Sigmoid colon (tissue), 7 donors: ENCODE results near the gene BANF2. TPM values are rescaled to one million over a fixed set of nuclear protein-coding genes. Genes with fewer than 3 reads are reported as not detected.

Source experiments
- DNase-seq: peaks from one replicate; pipeline ENCODE4 v3.0.0-alpha.2; 2019
- H3K27ac ChIP-seq, 4 donors: fragments of 200-600 bp; sonication (generic); one replicate each; pipeline ENCODE4 v1.5.1; 2016 to 2019; ENCODE audit warnings: mild to moderate bottlenecking in 1 of 4
- H3K27me3 ChIP-seq, 3 donors: fragments of 200-600 bp; sonication (generic); one replicate each; pipeline ENCODE4 v1.5.1; 2019; ENCODE audit warnings: mild to moderate bottlenecking in 1 of 3
- H3K36me3 ChIP-seq, 4 donors: fragments of 200-600 bp; sonication (generic); one replicate each; pipeline ENCODE4 v1.5.1; 2016 to 2019
- H3K4me1 ChIP-seq, 4 donors: fragments of 200-600 bp; sonication (generic); one replicate each; pipeline ENCODE4 v1.5.1; 2017 to 2019
- H3K4me3 ChIP-seq, 4 donors: fragments of 200-600 bp; sonication (generic); one replicate each; pipeline ENCODE4 v1.5.1; 2017 to 2019; ENCODE audit warnings: mild to moderate bottlenecking in 2 of 4, moderate library complexity in 1 of 4
- H3K9me3 ChIP-seq, 4 donors: fragments of 200-600 bp in 3 of 4; sonication (generic) in 3 of 4; one replicate each; pipeline versions ENCODE4 v1.5.1 to v1.6.1; 2013 to 2019
- CTCF ChIP-seq, 4 experiments: fragments of 450-650 bp in 3 of 4; fragments of 200-600 bp in 1 of 4; IDR thresholded peaks; one replicate each; pipeline ENCODE4 v1.5.1; 2016 to 2019; ENCODE audit warnings: antibody characterized with exemption in 4 of 4, mild to moderate bottlenecking in 3 of 4, moderate library complexity in 2 of 4
- EP300 ChIP-seq, 4 donors: sonication (generic); formaldehyde crosslinking; IDR thresholded peaks; one replicate each; pipeline ENCODE4 v1.6.1; 2017; ENCODE audit warnings: antibody characterized with exemption in 4 of 4
- POLR2A ChIP-seq, 2 donors: fragments of 450-650 bp; IDR thresholded peaks; one replicate each; pipeline ENCODE4 v1.6.1; 2016; ENCODE audit warnings: antibody characterized with exemption in 2 of 2, mild to moderate bottlenecking in 2 of 2, moderate library complexity in 2 of 2
- POLR2AphosphoS5 ChIP-seq, 4 donors: sonication (generic); formaldehyde crosslinking; IDR thresholded peaks; one replicate each; pipeline ENCODE4 v1.6.1; 2017; ENCODE audit warnings: antibody characterized with exemption in 4 of 4
- WGBS, 2 donors: extraction: QIAGEN DNeasy Blood & Tissue Kit; methylation state at CpG; one replicate each; pipeline ENCODE4 v1.1.7; 2013; 5-methylcytosine and 5-hydroxymethylcytosine counted together
- intact Hi-C: fragments of 100-400 bp; cut with DNase I; formaldehyde crosslinking; loops from one replicate; pipeline ENCODE4 v1.15.1; 2023
- polyA plus RNA-seq, 3 donors: library from polyadenylated mRNA; stranded (reverse); fragments of 200-250 nt; gene quantifications; one replicate each; pipeline ENCODE4 v1.2.3, GENCODE V29; 2013
- total RNA-seq, 4 donors: library from RNA; depleted of rRNA; stranded (reverse); fragments of >200 nt; gene quantifications; one replicate each; pipeline ENCODE4 v1.1.0, GENCODE V29; 2016
- donor health status: healthy with polysubstance abuse.
- donor health status: Bipolar disorder and iron deficiency.
- donor health status: healthy.

The BANF2 gene
- total and polyA plus RNA-seq, 7 donors: not detected

GRCh38 chr20:17659801-17660200, 40.0 kb upstream of the BANF2 start:
- H3K4me3 ChIP-seq: no peak overlapping the region
- no peaks in the 10 kb centered on the region for H3K9me3 ChIP-seq
- no peaks in the 10 kb centered on the region for H3K27me3 ChIP-seq
- TF ChIP-seq POLR2A (IDR thresholded peaks at IDR 0.05): no peak
- no peak for TF ChIP-seq CTCF (IDR thresholded peaks at IDR 0.05)
- TF ChIP-seq POLR2AphosphoS5 (IDR thresholded peaks at IDR 0.05): no peak
- TF ChIP-seq EP300 (IDR thresholded peaks at IDR 0.05): no peak
- DNase-seq: peak; percentile 30
- intact Hi-C loops: no loop called here
- peaks cover 0 to 17% (median 9%) of the 10 kb centered on the region in 4 donors for H3K36me3 ChIP-seq
- H3K27ac ChIP-seq: no peak overlapping the region
- WGBS, 2 donors: 98 to 99% methylated on average over 5 of the region's 5 CpGs
- peaks cover 0 to 30% (median 19%) of the 10 kb centered on the region in 4 donors for H3K4me1 ChIP-seq

- peak; percentile 32 for DNase-seq
- Histone ChIP-seq H3K27me3 (no peaks in the 10 kb centered on the region), H3K27ac (peak overlapping the region in 3 of 4 donors; percentile 26 to 50 (median 27)), H3K36me3 (peaks cover 0 to 17% (median 9%) of the 10 kb centered on the region in 4 donors), H3K4me1 (peaks cover 0 to 22% (median 12%) of the 10 kb centered on the region in 4 donors), H3K4me3 (no peak overlapping the region), H3K9me3 (no peaks in the 10 kb centered on the region)
- TF ChIP-seq EP300 (IDR thresholded peaks at IDR 0.05) (no peak), POLR2AphosphoS5 (IDR thresholded peaks at IDR 0.05) (no peak), POLR2A (IDR thresholded peaks at IDR 0.05) (no peak), CTCF (IDR thresholded peaks at IDR 0.05) (no peak)
- intact Hi-C loops: no loop called here
- WGBS, 2 donors: 58 to 78% methylated on average over 6 of the region's 6 CpGs
These were observed 39.1 kb upstream of the BANF2 start for GRCh38 chr20:17660667-17661066.

- TF ChIP-seq POLR2AphosphoS5 (IDR thresholded peaks at IDR 0.05) (no peak), EP300 (IDR thresholded peaks at IDR 0.05) (no peak), POLR2A (IDR thresholded peaks at IDR 0.05) (no peak), CTCF (IDR thresholded peaks at IDR 0.05) (no peak)
- 18 to 70% methylated on average over 5 of the region's 5 CpGs for WGBS, 2 donors
- DNase-seq: peak; percentile 55
- H3K36me3 ChIP-seq: peaks cover 0 to 17% (median 9%) of the 10 kb centered on the region in 4 donors
- intact Hi-C loops: no loop called here
- H3K4me1 ChIP-seq: peaks cover 0 to 17% (median 12%) of the 10 kb centered on the region in 4 donors
- H3K9me3 ChIP-seq: no peaks in the 10 kb centered on the region
- no peaks in the 10 kb centered on the region for H3K27me3 ChIP-seq
- no peak overlapping the region for H3K4me3 ChIP-seq
- peak overlapping the region in 3 of 4 donors; percentile 26 to 50 (median 27) for H3K27ac ChIP-seq
These were observed 38.5 kb upstream of the BANF2 start for GRCh38 chr20:17661121-17661744.

GRCh38 chr20:17662333-17663039, 37.3 kb upstream of the BANF2 start:
- Histone ChIP-seq H3K4me1 (peaks cover 0 to 22% (median 18%) of the 10 kb centered on the region in 4 donors), H3K9me3 (no peaks in the 10 kb centered on the region), H3K36me3 (peaks cover 0 to 17% (median 9%) of the 10 kb centered on the region in 4 donors), H3K4me3 (no peak overlapping the region), H3K27ac (peak overlapping the region; percentile 7 to 50 (median 30)), H3K27me3 (no peaks in the 10 kb centered on the region)
- TF ChIP-seq POLR2A (IDR thresholded peaks at IDR 0.05) (no peak), POLR2AphosphoS5 (IDR thresholded peaks at IDR 0.05) (peak in 3 of 4 donors; percentile 18 to 55 (median 49))
- DNase-seq: peak; percentile 80
- 72 to 77% methylated on average over 10 of the region's 10 CpGs for WGBS, 2 donors
- intact Hi-C loops: no loop called here

GRCh38 chr20:17663040-17663399, 36.7 kb upstream of the BANF2 start:
- Histone ChIP-seq H3K4me3 (no peak overlapping the region), H3K36me3 (peaks cover 0 to 16% (median 6%) of the 10 kb centered on the region in 4 donors), H3K27ac (peak overlapping the region in 3 of 4 donors; percentile 7 to 37 (median 24)), H3K27me3 (no peaks in the 10 kb centered on the region), H3K4me1 (peaks cover 0 to 22% (median 19%) of the 10 kb centered on the region in 4 donors), H3K9me3 (no peaks in the 10 kb centered on the region)
- TF ChIP-seq POLR2A (IDR thresholded peaks at IDR 0.05) (no peak), POLR2AphosphoS5 (IDR thresholded peaks at IDR 0.05) (no peak), CTCF (IDR thresholded peaks at IDR 0.05) (no peak), EP300 (IDR thresholded peaks at IDR 0.05) (no peak)
- WGBS, 2 donors: 93% methylated on average over 13 of the region's 13 CpGs
- intact Hi-C loops: no loop called here
- peak; percentile 53 for DNase-seq
